Measurements from ENCODE around the gene DYDC1. TPM values are rescaled to one million over a fixed set of nuclear protein-coding genes. Genes with fewer than 3 reads are reported as not detected.

Gene DYDC1
- polyA plus RNA-seq, 1 of the 3 experiments (the other 2 are of a cell fraction): not detected

GRCh38 chr10:80356989-80357850 lies 665 bp upstream of the DYDC1 start (continued):
- TF ChIP-seq REST (IDR thresholded peaks at IDR 0.05; ENCODE audit: low read depth, low read length) (no peak), EP300 (IDR thresholded peaks at IDR 0.05; ENCODE audit: borderline replicate concordance in 1 of 2, low read depth in 1 of 2, low read length in 1 of 2) (no peak), TAF1 (IDR thresholded peaks at IDR 0.05; ENCODE audit: borderline replicate concordance, low read depth, low read length) (no peak), MAX (IDR thresholded peaks at IDR 0.05; ENCODE audit: low read depth) (no peak), USF2 (IDR thresholded peaks at IDR 0.05; ENCODE audit: borderline replicate concordance, low read depth, low read length) (no peak), FOXJ3 (CRISPR knock-in tag; IDR thresholded peaks at IDR 0.05) (no peak), CTCF (IDR thresholded peaks at IDR 0.05) (no peak), MEF2A (IDR thresholded peaks at IDR 0.05; ENCODE audit: borderline replicate concordance, low read depth) (no peak)

GRCh38 chr10:80351220-80351619 lies 5.3 kb downstream of the DYDC1 start:
- ChIA-PET POLR2A (no interaction called here), CTCF (interaction anchor here (1.3 to 1.4 kb wide), 2 partner anchors 12 to 14 kb away, joined by 3 to 4 read pairs; no protein-coding TSS in a partner anchor)
- WGBS (ENCODE audit: low lambda C conversion rate): 63% methylated on average over 3 of the region's 3 CpGs
- Histone ChIP-seq H3K79me2 (ENCODE audit: insufficient read depth) (no peaks in the 10 kb centered on the region), H3K9me3 (no peaks in the 10 kb centered on the region), H3K27me3 (ENCODE audit: insufficient read depth) (no peaks in the 10 kb centered on the region), H3K36me3 (replicated peaks in 1 of 2; ENCODE audit: control insufficient read depth in 1 of 2, insufficient read depth in 2 of 2, low read length in 1 of 2) (no peaks in the 10 kb centered on the region), H3K4me2 (no peak overlapping the region), H3K4me1 (ENCODE audit: control insufficient read depth in 1 of 2, insufficient read depth in 2 of 2, low read depth in 1 of 2, low read length in 1 of 2) (no peaks in the 10 kb centered on the region), H3K9ac (no peak overlapping the region), H2AFZ (ENCODE audit: low read depth) (no peak overlapping the region), H3F3A (replicated peaks; ENCODE audit: insufficient read depth) (no peaks in the 10 kb centered on the region), H4K20me1 (ENCODE audit: insufficient read depth) (no peaks in the 10 kb centered on the region), H3K4me3 (ENCODE audit: low read depth in 2 of 2, low read length in 1 of 2) (no peak overlapping the region), H3K9me2 (no peaks in the 10 kb centered on the region; the same call in 1 of the 2 replicates), H3K27ac (ENCODE audit: low read depth in 2 of 2, low read length in 1 of 2) (no peak overlapping the region)
- no peak for DNase-seq
- TF ChIP-seq TEAD4 (IDR thresholded peaks at IDR 0.05; ENCODE audit: borderline replicate concordance, insufficient read depth) (no peak), RAD21 (IDR thresholded peaks at IDR 0.05; ENCODE audit: low read length) (no peak), ZBTB33 (IDR thresholded peaks at IDR 0.05; ENCODE audit: borderline replicate concordance, low read depth) (no peak), RXRA (IDR thresholded peaks at IDR 0.05; ENCODE audit: borderline replicate concordance, low read depth) (no peak), EP300 (IDR thresholded peaks at IDR 0.05; ENCODE audit: borderline replicate concordance in 1 of 2, low read depth in 1 of 2, low read length in 1 of 2) (no peak), YY1 (IDR thresholded peaks at IDR 0.05; ENCODE audit: low read depth) (no peak), REST (IDR thresholded peaks at IDR 0.05; ENCODE audit: low read depth, low read length) (no peak), TCF12 (IDR thresholded peaks at IDR 0.05) (no peak)
